H1 (cell line): ENCODE results near the gene GPR68. TPM values are rescaled to one million over a fixed set of nuclear protein-coding genes. Genes with fewer than 3 reads are reported as not detected.

ENCODE experiments used
- MAFK ChIP-seq: IDR thresholded peaks from 2 replicates; pipeline ENCODE4 v1.6.1; 2012; ENCODE audit warnings: low read depth, mild to moderate bottlenecking, improper control_type of control experiment, low read length
- SP2 ChIP-seq: IDR thresholded peaks from 2 replicates; pipeline ENCODE4 v1.6.1; 2012; ENCODE audit warnings: mild to moderate bottlenecking, low read length, inconsistent platforms
- USF2 ChIP-seq: IDR thresholded peaks from 2 replicates; pipeline ENCODE4 v1.6.1; 2011; ENCODE audit warnings: low read length, improper control_type of control experiment
- polyA plus RNA-seq, 7 experiments: library from polyadenylated mRNA; depleted of rRNA in 3 of 7; stranded (reverse) in 5 of 7; unstranded in 2 of 7; fragments of >200 nt in 5 of 7; fragments of 200-250 nt in 2 of 7; gene quantifications; 1 replicate in 5 of 7; 2 replicates in 1 of 7; 4 replicates in 1 of 7; pipeline versions ENCODE4 v1.2.1 to v1.2.3, GENCODE V29; 2011 to 2013; ENCODE audit warnings: missing spikeins in 2 of 7, mixed read lengths in 2 of 7
- total RNA-seq: library from RNA; stranded (reverse); fragmentation: NEBNext Ultra II Directional; extraction: Animal tissue kit (Norgen Biotek cat#: 25700); gene quantifications from 2 replicates; pipeline ENCODE4 v1.2.1, GENCODE V29; 2021

GPR68 gene
- total and polyA plus RNA-seq, 2 of the 8 experiments (the other 6 are each of a cell fraction or from before 2014, with no cell fraction given), result 0.22 to 0.76 TPM

DNA sequence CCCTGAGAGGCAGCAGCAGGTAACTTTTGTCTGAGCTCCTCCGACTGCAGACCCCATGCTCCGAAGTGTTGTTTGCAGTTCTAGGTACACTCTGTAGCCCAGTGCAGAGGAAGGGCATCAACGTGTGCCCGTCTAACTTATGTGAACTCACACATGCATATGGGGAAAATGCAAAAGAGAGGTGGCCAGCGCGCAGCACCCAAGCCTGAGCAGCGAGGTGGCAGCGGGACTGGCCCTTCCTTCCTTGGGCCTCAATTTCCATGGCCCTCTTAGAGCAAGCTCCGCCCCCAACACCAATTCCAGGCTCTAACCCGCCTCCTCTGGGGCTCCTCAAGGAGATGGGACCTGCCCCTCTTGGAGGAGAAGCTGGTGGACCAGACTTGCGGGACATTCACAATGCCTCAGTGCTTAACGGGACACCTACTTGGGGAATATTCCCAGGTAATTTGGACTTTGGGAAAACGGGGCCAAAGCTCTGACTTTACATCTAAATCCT, 27.7 kb downstream of the GPR68 start (continued):
- TF ChIP-seq SP2 (no peak), USF2 (no peak), MAFK (no peak)
